NCI-H2227 treated with DMSO at 0.1 percent for 48 hours (cell line): ENCODE results near the gene KLHL35.

Experiments used
- DNase-seq: peaks from one replicate; lab custom pipeline; 2025; lab: John Stamatoyannopoulos, UW

KLHL35 gene

DNA sequence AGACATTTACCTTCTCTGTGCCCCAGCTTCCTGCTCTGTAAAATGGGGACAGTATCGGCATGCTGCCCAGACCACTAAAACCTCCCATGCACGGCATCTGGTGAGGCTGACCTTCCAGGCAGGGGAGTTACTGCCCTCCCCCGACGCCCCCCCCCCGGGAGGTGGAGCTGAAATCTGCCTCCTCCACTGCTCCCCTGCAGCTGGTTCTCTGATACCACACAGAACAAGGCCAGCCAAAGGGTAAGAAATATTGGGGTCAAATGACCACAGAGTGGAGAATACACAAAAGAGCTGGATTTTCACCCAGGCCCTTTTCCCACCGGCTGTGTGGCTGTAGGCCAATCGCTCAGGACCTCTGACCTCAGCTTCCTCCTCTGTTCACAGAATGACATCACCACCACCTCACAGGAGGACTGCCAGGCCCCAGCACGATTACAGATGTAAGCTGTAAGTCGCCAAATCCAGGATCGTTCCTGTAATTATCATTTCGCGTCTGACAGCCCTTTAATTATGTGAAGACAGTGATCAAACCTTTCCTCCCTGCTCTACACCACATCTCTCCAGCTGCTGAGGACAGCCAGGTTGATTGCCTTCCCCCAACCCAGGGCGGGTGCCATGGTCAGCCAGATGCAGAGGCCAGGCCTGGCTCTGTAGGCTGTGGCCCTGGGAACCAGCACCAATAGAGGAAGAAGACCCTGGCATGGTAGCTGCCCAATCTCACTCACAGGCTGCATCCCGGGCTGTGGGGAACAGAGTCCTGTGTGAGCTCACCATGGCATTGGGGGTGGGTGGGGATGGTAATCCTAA lies 35.7 kb upstream of the KLHL35 start:
- peak; percentile 75 for DNase-seq

DNA sequence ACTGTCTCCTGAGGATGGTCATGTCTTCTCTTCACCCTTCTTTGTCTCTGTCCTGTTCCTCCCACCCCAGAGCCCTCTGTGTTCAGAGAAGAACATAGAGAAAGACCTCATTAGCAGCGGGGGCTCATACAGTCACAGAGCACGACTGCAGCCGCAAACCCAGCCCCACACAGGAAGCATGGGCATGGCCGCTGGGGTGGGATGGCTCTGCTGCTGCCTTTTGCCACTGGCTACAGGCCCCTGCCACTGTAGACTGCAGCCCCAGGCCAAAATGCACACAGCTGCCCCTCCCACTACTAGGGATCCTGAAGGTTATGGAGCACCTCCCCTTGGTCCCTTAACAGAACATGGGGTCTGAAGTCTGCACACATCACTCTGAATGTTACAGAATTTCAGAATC lies 34.9 kb upstream of the KLHL35 start:
- DNase-seq: no peak

DNA sequence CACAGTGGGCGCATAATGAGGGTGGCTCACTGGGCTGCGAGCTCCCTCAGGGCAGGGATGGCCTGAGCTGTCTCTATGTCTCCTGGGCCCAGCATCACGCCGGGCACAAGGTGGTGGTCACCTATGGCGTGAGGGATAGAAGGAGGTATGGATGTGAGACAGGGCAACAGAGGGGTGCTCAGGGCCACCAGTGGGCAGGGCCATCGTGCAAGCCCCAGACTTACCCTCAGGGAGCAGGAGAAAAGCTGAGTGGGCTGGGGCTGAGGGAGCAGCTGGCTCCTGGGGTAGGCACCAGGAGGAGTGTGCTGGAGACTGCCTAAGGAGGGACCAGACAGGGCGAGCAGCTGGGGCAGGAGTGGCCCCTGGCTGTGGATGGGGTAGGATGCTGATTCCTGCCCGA lies 34.3 kb upstream of the KLHL35 start:
- DNase-seq: no peak

DNA sequence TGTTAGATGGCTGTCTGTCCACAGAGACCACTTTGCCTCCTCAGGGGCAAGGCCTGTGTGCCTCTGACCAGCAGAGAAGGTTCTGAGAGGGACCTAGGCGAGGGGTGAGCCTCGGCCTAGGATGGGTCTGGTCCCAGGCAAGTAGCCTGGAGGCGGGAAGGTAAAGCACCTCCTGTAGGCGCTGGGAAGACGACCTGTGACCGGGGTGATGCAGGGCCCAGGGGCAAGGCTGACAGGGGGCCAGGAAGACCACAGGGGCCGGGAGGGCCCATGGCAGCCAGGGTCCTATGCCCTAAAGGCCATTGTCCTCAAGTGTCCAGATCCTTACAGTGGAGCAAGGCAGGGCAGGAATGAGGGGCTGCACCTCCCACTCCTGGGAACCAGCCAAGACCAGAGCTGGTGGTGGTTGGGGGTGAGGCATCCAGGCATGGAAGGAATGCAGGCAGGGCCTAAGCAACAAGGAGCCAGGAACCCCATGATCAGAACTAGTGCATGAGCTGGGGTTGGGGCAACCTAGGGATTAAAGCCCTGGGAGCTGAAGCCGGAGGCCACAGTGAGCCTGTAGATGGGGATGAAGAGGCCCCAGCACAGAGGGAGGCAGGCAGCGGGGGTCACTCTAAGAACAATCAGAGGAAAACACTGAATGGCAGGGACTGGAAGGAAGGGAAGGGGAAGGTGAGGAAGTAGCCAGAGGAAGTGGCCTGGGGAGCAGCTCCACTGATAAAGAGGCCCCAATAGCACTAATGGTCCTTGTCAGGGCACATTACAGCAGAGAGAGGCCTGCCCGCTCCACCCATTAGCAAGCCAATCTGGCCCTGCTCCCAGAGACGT lies 32.9 kb upstream of the KLHL35 start:
- no peak for DNase-seq

DNA sequence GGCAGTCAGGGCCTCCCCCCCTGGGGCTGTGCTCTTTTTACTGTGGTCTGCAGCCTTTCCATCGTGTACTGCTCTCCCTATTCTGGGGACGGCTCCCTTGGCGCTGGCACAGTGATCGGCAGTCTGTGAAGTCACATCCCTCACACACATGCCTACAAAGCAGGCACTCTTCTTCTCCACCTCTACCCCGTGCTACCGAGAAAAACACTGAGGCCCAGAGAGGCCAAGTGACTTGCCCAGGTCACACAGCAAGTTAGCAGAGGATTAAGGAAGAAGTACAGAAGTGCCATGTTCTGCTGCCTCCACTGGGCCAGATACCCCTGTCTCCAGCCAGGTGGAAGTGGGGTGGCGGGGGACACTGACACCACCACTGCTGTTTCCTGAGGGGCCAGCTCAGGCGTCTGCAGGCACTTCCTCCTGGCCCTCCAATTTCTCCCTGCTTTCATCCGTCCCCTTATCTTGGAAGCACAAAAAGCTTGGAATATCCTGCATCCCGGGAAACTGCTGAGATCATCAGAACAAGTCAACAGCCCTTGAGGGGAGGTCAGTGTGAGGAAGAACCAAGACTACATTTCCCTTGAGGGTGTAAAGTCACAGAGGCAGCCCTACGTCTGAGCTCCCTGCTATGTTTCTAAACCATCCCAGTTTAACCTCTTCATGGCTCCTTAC lies 30.2 kb upstream of the KLHL35 start:
- DNase-seq: no peak

DNA sequence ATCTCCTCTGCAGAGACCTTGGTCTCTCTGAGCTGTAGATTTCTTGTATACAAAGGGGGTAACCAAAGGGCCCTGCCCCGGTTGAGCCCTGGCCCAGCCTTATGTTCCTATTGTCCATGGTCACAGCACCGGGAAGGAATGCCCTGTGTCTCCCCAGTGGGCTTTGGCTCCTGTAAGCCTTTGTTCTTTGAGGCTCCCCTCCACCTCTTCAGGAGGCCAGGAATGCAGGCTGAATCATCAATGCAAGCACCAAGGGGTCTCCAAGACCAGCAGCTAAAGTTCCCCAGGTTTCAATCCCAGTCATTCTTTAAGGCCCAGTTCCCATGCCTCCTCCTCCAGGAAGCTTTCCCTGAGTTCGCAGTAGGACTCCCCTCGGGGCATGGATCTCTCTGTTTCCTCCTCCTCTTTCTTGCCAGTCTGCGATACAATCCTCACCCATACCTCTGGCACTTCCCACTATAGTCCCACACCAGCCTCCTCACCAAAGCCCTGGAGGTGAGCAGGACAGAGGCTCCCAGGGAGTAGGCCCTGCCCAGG lies 29.2 kb upstream of the KLHL35 start:
- DNase-seq: no peak

DNA sequence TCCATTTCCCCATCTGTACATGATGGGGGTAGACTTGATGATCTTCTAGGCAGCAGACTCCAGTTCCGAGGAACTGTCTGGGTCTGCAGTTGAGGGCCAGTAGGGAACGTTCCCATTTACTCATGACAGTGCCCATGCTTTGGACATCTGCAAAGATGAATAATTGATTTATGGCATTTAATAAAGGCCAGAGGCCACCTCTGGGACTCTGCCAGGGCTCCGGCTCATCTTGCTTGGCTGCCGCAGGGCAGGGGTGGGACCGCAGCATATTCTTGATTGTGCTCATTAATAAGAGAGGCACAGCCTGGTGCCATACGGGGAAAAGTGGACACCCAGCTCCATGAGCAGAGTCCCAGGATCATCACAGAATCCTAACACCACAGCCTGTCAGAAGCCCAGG lies 28.1 kb upstream of the KLHL35 start:
- no peak for DNase-seq

DNA sequence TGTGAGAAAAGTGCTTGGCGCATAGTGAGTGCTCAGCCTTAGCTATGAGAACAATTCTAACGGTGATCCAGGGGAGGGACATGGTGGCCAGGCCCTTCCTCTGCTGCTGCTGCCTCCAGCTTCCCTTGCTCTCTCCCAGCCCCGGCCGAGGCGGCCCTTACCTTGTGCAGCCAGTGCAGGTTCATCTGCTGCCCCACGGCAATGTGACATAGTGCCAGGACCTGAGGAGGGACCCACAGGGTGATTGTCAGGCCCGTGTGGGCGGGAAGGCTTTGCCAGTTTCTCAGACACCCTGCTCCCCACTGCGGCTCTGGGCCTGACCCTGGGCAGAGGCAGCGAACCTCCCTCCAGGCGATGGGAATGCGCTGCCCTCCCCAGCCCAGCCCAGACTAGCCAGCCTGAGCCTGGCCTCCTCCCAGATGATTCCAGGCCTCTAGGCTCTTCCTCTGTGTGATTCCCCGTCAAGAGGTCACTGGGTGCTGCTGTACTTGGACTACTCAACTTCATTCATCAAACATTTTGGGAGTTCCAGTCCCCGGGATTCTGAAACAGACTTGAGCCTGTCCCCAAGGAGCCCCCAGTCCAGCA lies 23.7 kb upstream of the KLHL35 start:
- no peak for DNase-seq

DNA sequence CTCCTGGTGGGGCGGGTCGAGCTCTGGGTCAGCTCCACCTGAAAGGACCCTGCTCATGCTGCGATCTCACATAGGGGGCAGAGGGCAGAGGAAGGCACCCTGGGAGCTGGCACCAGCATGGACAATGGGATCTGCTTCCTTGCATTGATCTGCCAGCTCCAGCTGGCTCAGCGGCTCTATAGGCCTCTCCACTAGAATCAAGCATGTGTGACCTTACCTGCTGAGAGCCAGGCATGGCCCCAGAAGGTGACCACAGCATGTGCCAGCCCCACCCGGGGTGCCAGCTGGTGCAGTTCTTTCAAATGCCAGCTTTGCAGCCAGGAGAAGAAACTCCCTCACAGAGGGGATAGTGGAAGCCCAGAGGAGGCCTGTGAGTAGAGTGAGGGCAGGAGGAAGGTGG lies 22.0 kb upstream of the KLHL35 start:
- no peak for DNase-seq

DNA sequence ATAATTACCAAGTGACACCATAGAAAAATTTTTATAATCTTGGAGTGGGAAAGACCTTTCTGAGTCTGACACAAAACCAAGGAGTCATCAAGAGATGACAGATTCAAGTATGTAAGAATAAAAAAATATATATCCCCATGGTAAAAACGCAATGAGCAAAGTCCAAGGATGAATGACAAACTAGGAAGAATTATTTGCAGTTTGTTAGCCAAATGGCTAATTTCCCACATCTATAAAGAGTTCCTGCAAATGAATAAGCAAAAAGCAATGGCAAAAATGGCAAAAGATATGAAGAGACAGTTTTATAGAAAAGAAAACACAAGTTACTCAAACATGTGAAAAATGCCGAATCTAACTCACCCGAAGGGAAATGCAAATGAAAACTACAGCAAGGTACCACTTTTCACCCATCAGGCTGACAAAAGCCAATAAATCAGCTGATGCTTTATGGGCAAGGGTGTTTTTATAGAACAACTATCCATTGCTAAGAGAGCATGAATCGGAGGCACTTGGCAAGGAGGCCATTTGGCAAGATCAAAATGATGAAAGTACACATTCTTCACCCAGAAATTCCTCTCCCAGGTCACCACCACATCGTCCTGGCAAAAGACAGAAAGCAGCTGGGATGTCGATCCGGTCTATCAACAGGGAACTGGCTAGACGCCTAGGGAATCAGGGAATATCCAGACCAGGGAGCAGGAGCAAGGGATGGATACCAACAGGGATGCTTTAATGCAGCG lies 21.1 kb upstream of the KLHL35 start:
- no peak for DNase-seq

DNA sequence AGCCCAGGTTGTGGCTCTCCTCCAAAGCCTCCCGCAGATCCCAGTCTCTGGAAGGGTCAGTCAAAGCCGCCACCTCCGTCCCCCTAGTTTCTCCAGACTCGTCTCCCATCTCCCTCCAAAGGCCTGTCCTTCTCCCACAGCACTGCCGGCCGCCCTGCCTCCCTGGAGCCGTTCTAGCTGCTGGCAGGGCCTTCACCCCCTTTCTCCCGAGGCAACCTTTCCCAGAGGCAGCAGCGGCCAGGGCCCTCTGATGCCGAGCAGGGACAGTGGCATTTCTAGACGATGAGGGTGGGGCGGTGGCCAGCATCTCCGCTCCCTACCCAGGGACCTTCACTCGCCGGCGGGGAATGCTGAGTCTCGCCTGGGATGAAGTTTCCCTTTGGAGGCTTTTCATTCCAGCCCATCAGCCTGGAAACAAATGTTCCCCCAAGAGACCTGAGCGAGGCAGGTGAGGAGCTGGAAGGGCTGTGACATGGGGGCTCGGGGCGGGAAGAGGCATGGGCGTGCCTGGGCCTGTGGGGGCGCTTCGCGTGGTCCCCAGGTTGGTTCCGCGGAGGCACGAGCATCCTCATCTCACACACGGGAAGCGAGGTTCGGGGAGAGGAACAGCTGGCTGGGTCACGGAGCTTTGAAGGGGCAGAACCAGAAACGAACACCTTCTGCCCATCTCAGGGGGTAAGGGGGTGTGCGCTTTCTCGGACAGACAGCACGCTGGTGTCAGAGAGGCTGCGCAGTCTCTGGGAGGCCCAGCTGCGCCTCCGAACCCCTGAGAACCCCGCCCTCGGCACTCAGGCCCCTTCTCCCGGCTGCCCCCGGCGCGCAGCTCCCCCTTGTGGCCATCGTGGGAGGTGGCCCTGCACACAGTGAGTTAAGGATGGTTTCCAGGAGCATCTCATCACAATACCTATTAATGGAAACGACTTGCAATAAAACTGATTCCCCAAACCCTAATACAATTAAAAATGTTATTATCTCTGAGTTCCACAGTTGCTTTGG lies 18.1 kb upstream of the KLHL35 start:
- no peak for DNase-seq

DNA sequence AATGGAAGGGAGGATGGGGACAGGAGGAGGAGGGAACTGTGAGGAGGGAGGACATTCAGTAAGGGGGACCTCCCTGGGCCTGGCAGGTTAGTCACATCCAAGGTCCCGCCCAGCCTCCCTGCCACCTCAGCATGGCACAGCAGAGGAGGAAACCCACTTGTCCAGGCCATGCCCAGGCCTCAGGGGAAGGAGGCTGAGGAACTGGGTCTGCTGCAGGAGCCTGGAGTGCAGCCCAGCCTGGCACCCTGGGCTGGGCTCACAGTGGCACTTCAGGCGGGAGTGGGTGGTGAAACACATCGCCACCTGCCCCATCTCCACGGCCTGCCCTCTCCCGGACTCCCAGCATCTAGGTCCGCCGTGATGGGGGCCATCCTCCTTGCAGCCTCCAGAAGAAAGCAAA lies 17.2 kb upstream of the KLHL35 start:
- DNase-seq: no peak

DNA sequence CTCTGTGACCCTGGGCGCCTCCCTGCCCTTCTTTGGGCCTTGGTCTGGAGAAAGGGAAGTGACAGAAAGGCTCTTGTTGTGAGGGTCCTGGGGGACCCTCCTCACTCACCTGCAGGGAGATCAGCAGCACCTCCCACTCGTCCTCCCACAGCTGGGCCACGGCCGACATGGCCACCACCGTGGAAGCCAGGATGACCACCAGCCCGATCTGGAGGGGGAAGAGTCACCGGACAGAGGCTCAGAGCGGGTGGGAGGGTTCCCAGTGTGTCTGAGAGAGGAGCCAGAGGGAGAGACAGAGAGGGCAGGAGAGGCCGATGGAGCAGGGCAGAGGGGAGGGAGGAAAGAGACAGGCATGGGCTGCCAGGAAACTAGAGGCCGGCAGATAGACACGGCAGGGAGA lies 16.8 kb upstream of the KLHL35 start:
- DNase-seq: no peak

DNA sequence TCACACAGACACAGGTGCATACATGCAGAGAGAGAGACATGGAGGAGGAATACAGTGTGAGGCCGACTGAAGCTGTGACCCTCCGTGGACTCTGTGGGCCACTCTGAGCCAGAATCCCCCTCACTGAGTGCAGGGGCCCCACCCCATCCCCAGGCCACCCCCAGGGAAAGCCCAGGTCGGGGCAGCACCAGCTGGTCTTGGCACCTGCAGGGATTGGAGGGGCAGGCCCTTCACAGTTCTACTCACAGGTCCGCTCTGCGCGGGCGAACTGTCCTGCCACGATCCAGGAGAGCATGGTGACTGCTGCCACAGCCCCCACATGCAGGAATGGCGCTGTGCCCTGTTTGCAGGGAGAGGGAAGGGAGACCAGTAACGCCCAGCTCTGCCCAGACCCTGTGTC lies 16.3 kb upstream of the KLHL35 start:
- DNase-seq: no peak

DNA sequence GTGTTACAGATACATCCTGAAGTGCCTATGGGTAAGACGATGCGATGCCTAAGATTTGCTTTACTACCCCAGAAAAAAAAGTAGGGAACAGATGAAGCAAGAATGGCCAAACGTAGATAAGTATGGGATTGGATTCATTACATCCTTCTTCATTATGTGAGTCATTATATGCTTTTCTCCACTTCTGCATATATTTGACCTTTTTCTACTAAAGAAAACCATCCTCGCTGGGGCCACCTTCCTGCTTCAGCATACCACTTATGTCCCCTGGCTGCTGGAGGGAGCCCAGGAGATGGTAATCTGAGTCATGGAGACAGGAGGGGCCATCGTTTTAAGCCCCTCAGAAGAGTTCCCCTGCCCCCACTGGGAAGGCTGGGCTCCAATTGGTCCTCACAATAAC lies 14.4 kb upstream of the KLHL35 start:
- DNase-seq: no peak

DNA sequence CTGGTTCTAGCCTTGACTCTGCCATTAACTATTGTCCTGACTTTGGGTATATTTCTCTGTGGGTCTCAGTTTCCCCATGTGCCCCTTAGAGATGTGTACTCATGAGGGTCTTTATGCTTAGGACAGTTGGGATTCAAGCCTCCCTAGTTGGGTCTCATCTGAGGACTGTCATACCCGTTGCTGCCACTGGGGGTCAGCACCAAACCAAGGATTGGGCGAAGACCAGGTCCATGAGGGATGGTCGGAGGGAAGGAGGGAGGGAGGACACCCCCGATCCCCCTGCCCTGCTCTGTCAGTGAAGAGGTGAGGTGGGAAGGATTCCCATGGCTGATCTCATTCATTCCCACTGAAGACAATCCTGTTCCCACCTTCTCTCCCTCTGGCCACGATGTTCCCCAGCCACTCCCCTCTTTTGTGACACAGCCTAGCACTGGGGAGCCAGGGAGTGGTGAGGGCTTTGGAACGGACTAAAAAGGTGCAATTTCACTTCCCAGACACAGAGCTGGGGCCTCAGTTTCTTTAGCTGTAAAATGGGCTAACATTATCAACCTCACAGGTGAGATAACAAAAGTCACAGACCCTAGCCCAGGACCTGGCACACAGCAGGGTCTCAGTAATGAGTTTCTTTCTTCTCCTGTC lies 12.4 kb upstream of the KLHL35 start:
- DNase-seq: peak; percentile 67

DNA sequence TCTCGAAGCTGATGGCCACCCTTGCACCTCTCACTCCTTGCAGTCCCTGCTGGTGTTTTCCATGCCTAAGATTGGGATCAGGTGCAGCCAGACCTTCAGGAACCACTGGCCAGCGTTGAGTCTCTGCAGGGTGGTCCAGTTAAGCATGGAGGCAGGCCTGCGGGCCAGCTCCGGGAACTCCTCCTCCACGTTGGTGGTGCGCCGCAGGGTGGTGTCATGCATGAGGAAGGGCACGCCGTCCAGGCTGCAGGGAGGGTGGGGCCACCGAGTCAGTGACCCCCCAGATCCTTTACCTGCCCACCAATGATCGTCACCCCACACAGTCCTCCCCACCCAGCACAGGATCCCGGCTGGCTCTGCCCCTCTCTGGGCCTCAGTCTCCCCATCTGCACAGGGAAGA lies 10.0 kb upstream of the KLHL35 start:
- no peak for DNase-seq

DNA sequence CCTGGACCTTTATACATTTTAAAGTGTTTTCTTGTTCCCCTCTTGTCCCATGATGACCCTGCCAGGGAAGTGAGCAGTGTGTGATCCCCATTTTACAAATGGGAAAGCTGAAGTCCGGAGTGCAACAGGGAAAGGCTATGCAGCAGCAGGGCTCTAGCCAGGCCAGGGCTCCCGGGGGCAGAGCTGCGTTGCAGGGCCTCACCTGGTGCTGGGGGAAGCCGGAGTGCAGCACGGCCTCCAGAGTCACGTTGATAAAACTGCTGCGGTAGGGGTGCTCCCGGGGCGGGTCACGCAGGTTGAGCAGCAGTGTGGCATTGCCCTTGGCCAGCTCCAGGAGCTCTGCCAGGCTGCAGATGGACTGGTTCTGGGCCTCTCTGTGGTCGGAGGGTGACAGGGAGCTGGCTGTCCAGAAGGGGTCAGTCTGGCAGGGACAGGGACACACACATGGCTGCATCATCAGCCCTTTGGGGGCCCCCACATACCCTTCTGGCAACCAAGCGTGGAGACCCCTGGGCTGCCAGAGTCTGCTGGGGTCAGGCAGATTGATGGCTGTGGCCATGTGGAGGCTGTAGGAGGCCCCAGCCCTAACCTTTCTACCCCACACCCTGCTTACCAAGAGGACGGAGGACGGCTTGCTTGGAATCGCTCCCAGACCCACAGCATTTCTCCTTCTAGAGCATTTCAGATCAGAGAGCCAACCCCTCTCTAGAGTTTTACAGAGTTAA lies 9.3 kb upstream of the KLHL35 start:
- DNase-seq: no peak

DNA sequence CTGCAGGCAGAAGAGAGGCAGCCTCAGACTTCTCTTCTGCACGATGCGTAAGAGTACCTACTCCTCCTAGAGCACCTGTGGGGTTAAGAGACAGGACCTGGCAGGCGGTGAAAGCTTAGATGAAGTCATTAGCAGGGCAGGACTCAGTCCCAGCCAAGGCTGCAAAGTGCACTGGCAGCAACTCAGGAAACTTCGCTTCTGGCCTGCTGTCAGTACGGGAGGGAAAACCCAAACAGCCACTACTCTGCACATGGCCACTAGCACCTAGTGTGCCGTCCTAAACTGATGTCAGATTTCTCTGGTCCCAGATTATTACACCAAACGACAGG lies 8.8 kb upstream of the KLHL35 start:
- DNase-seq: no peak
